ELF-1 (cell line): Measurements from ENCODE around the gene COL24A1.

ENCODE experiments used
- DNase-seq: peaks from one replicate; pipeline ENCODE4 v3.0.0-alpha.2; 2016; ENCODE audit warnings: low read depth, low spot score

Gene COL24A1

DNA sequence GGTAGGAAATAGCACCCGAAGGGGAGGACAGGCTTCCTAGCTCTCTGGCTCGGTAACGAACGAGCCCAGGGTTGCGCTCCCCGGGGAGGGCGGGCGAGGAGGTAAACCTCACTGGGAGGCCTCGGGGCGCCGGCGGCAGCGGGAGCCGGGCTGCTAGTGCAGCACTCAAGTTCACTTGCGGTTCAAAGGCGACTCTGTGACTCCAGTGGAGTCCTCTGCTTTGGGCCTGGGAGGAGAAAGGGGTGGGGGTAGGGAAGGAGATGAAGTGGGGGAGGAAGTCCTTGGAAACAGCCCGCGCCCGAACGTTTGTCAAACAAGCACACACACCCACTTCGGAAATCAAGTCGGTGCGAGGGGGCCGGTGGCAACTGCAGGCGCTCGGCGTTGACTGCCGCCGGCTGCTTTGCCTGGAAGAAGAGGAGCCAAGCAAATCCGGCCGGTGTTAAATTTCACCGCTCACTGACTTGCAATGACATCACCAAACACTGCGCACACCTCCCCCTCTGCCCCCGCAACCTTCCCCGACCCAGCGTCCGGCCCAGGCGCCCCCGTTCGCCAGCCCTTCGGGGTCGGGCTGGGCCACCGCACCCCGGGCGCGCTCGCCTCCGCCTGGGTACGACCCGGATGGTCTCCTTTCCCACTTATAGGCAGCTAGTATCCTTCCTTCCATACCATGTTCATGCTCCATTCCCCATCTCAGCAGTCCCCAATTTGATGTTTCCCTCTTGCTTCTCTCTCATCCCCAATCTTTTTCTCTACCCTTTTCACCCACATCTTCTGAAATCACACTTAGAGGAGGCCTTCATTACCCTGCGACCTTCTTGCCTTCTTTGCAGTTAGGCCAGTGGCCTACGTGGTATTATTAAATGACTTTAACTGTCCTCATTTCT, at the start of gene COL24A1:
TSS of gene COL24A1 (minus strand) at position 207 of the 890 bp plus-strand sequence. CDS start 376 bp downstream, outside the sequence.
- peak; percentile 86 for DNase-seq

DNA sequence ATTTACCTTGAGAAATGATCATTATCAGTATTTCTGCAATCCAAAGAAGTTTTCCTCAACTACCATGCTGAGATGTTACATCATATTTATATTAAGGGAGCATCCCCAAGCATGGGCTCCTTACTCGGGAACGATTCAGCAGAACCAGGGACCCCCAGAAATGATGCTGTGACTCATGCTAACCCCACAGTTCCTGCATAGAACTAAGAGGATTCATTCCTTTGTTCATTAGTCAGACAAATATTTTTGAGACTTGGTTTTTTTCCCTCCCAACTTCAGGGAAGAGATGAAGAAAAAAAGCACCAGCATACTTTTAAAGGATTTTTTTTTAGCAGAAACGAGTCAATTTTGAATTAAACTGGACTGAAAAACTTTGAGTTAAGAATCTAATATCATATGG, 49.2 kb upstream of the COL24A1 start:
- DNase-seq: no peak

DNA sequence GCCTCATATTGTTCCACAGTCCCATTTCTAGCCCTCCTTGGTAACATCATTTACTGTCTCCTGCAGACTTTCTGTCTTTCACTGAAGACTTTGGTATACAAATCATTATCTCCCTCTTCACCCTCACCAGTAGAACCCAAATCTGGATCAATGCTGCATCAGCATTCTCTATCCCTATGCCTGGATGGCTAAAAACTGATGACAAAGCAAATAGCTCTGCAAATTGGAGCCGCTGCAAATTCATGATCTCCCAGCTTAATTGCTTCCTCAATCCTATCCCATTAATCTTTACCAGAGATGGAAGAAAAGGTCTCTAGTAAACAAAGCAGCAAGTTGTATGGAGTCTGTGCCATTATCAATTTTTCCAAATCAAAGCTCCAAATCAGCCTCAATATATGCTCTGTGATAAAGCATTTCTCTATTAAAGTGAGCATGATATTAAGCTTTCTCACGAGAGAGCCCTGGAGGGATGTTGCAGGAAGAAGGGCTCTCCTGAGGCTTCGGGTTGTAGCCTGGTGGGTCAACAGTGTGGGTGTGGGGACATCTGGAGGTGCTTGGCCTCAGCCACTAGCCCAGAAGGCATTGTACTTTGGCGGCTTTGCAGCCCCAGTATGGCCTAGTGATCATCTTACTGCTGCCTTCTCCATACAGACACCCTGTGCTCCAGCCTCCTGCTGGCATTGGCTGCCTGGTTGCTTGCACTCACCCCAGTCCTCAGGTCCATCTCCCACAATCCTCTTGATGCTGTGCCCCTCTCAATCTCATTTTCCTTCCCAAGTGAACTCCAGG, 46.2 kb upstream of the COL24A1 start:
- DNase-seq: no peak

DNA sequence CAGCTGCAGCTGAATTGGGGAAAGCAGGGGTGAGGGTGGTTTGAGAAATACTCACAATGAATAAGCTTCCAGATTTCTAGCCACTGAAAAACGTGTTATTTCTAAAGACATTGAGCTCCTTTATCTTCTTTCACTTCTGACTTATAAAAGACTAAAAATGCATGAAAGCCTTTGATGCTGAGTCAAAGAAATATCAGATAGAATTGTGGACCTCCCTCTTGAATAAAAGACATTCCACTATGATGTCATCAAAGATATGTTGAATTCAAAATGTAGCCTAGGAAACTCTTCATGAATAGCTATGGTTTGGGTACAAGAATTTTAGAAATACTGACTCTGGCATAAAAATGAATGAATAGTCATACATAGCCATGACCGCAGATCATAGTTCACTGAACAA, 44.7 kb upstream of the COL24A1 start:
- DNase-seq: no peak

DNA sequence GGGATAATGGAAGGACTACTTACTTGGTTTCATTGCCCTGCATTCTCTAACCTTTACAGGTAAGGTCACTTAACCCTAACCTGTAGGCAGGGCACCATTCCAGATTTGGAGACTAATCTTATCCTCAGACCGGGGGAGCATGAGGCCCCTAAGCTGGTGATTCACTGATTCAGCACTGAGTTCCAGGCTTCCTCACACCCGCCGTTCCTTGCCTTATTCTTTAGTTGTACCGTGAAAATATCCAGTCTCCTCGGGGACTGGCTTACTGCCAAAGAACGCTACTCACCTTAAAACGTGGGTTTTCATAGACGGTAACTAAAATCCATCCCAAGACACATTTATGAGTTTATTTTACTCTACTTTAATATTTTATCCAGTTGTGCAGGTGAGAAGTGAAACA, 44.3 kb upstream of the COL24A1 start:
- DNase-seq: no peak

DNA sequence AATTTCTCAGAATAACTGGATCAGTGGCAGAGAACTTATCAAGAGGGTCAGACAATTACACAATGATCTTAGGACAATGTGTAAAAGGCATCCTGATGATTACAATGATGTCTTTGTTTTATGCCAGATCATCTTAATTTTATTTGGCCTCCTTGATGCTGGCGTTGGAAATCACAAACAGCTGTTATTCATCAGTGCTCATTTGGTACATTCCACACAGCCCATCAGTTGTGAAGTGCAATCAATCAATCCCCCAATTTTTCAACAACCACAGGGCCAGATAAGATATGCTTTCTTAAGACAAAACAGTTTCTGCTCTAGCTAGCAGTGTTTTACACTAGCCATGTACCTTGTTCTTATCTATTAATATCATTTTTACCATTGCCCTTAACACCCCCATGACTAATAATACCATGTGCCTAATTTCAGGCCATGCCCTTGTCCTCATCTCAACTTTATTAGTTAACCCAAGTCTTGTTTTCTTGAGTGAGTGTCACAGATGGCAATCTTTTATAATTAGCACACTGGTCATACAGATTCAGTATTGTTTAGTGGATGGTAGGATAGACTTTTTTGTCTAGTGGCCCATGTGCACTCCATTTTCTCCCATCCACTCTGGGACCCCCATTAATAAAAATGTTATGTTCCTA, 40.8 kb upstream of the COL24A1 start:
- DNase-seq: no peak

DNA sequence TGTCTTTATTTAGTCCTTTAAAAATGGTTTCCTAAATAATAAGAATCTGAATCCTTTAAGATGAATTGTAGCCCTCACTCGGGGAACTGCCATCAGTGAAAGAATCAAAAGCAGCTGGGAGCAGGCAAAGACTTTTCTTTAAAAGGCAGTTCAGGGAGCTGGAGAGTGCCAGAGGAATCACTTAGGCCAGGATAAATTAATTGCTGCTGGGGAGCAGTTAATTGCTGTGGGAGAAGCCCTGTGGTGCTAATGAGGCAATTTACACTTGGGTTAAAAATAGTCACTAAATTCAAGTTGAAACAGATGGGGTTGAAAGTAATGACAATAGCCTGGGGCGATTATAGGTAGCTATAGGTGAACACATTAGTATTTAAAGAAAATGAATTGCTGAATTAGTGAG, 38.7 kb upstream of the COL24A1 start:
- DNase-seq: peak; percentile 2

DNA sequence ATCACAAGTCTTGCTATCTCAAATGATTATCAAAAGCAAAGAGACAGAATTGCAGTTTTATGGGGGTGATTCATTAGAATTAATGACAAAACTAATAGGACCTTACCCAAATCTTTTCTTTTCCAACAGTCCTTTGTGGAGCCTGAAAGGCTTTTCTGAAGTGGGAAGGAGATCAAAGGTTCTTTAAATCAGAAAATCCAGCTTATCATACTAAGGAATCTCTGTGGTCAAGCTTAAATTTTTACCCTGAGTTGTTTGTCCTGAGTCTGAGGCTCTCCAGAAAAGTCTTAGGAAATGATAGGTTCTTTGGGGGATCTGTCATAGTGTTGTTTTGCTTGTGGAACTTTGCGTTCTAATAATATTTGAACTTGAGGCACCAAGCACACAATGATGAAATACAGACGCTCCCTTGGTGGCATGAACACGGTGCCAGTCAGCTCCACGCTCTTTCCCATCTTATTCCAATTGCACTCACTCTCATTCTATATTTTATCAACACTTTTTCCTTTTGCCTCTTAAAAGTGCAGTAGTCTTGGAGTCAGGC, 38.0 kb upstream of the COL24A1 start:
- DNase-seq: no peak

DNA sequence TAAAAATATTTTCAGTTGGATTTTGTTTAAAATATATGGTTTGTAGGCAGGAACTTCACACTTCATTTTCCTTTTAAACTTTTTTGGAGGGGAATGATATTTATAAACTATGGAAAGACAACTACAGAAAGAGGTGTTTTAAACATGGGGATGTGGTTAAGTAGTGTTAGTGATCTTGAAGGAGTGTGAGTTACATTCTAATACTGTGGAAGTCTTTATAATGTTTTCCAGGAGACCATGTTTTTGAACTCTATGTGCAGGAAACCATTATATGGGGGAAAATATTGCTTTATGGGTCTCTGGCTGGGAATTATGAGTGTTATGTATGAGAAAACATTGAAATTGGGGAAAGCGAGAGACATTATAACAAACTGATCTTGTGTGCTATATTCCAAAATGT, 35.8 kb upstream of the COL24A1 start:
- no peak for DNase-seq

DNA sequence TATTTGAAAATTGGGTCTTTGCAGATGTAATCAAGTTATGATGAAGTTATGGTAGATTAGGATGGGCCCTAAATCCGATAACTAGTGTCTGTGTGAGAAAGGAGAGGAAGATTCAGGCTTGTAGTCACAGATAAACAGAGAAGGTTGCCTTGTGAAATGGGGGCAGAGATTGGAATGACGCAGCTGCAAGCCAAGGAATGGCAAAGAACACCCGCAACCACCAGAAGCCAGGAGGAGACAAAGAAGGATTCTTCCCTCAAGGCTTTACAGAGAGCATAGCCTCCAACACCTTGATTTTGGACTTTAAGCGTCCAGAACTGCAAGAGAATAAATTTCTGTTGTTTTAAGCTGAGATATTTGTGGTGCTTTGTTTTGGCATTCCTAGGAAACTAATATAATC, 35.4 kb upstream of the COL24A1 start:
- peak; percentile 32 for DNase-seq

DNA sequence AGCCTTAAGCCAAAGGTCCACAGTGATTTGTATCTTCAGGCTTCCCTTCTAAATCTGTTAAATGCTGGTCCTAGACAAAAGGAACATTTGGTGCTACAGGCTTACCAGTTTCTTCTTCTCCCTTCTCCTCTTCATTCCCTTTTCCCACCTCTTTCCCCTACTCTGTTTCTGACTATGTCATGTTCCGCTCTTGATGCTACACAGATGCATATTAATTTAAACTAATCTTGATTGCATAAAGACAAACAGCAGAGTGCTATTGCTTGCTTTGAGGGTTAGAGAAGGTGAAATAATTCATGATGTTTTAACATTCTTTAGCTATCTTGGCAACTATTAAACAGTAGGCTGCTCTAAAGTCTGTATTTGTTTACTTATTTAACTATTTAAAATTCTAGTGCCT, 34.3 kb upstream of the COL24A1 start:
- no peak for DNase-seq

DNA sequence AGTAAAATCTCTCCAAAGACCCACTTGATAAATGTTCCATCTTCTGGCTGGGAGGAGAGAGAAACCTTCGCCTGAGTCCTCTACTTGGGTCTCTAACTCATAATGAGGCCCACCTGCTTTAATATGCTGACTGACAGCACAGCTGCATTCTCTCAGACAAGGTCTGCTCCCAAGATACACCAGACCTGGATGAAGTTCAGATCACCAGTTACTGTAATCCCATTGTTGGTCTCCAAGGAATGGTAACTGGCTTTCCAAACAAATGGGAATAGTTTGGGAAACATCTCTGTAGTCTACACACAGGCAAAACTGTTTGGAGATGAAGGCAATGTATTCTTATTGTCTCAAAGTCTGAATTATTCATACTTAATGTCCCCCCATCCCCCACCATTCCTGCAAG, 27.9 kb upstream of the COL24A1 start:
- DNase-seq: no peak

DNA sequence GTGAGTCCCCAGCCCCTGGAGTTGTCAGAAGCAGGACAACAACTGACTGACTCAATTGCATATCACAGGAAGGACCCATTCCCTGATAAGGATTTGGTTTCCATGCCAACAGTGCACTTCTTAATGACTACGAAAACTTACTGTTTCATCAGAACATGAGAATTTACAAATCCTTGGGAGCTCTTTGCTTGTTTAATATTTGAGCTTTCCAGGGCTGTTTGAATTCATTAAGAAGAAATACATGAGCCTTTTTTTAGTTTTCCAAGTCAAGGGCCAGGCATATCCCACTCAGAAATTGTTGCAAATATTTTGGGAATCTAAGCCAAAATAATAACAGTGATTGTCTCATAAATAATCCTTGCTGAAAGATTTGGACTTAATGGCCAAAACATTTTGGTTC, 27.2 kb upstream of the COL24A1 start:
- DNase-seq: no peak

DNA sequence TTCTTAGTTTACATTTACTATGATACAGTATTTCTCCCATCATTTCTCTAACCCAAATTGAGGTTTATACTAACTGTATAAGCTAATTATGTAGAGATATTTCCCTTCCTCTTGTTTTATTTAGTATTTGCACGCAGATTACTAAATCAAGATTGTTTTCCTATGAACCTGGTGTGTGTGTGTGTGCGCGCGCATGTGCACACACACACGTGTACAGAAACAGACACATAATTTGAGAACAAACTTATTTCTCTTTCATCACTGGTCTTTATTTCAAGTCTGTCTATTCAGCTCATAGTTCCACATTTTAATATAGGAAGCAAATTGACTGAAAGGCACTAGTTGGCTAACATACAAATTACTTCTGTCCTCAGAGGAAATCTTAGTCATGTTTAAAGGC, 19.7 kb upstream of the COL24A1 start:
- DNase-seq: no peak

DNA sequence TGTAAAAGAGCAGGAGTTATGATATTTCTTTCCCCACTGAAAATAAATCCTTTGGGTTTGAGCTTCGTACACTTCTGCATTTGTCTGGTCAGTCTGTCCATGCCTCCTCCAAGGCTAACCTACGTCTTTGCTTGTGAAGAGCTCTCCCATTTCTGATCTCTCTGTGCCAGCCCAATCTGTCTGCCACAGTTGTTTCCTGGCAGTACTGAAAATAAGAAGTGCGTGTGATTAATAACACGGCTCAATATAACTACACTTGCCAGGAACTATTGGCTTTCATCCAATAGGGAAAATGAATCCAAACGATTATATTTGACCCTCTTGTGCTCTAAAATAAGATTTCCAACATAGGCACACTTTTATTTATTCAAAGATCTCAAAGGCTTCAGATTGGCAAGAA, 19.2 kb upstream of the COL24A1 start:
- no peak for DNase-seq

DNA sequence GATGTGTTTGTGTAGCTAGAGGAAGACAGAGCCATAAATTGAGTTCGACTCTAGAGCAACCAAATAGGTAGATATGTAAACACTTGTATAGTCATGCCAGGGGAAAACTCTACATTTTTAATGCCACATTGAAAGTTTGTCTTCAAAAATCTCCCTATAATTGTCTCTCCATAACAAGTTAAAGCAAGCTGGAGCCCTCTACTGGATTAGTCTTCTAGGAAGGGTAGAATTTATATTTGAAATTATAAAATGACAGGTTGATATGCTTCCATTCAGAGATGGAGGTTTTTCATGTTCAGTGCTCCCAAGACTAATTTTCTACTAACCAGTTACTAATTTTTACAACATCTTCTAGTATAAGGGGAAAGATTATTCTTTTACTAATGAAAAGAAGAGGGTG, 13.1 kb upstream of the COL24A1 start:
- no peak for DNase-seq

DNA sequence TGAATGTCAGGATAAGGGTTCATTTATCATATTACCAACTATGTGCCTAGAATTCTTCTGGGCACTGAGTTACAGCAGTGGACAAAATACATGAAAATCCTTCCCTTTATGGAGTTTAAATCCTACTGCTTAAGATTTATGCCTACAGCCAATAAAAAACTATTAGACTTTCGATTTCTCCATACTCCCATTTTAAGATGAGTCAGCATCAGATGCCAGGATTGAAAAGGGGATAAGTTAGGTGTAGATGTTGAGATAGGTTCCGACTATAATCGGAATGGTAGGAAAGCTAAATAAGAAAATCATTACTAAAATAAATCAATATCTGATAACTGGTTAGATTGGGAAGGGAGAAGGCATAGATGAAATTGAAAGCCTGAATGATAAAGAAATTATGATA, 3.2 kb upstream of the COL24A1 start:
- DNase-seq: no peak

DNA sequence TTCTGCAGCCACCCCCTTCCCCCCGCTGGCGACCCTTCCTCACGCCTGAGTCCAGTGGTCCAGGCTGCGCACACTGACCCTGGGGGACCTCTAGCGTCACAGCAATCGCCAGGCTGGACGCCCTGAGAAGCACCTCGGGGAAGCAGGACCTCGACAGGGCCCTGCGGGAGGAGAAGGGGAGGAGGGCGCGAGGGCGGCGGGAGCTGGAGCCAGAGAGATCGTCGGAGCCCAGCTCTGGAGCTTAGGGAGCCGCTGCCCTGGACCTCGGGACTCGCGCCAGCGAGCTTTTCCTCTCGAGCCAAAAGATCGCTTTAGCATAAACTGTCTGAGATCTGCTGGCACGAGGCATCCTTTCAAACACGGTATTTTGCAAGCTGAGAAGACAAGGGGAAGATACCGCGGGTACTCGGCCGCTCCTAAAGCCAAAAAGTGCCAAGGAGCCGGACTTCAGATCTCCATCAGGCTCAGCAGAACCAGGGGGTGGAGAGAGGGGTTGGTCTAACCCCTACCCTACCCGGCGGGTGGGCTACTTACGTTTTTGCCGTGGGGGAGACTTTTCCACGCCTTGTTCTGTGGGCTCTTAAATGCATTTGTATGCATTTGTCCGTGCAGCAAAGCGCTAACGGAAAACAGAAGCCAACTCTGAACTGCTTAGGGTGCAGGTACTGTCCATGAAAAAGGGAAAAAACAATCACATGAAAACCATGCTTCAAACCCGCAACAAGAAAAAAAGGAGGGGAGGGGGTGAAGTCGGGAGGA, 586 bp downstream of the COL24A1 start:
- peak; percentile 44 for DNase-seq

DNA sequence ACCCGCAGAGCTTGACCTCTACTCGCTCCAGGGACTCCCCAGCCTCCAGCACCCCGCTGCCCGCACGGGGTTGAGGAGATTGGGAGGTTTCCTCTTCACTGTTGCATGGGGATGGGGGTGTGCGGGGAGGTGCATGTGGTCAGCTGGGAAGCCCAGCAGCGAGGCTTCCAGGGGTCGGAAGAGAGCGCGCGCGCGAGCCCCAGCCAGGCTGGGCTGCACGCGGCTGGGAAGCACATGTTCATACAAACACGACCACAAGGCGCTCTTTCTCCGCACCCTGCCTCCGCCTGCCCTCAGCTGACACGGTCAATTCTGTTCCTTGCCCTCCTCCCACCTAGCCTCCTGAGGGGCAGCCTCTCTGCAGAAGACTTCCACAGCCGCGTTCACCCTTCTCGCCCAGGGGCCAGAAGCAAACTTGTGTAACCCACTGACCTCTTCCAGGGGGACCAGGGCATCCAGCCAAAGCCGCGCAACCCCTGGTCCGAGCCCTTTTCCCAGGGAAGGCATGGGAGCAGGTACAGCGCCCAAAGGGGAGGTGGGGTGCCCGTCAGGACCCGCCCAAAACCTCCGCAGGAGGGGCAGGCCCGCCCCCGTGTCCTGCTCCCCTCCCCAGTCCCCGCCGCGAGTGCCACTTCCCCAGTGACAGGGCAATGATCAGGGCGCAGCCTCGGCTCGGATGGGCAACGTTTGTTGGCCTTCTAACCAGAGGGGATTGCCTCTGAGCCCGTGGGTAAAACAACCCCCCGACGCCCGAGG, 1.3 kb downstream of the COL24A1 start:
- peak; percentile 63 for DNase-seq

DNA sequence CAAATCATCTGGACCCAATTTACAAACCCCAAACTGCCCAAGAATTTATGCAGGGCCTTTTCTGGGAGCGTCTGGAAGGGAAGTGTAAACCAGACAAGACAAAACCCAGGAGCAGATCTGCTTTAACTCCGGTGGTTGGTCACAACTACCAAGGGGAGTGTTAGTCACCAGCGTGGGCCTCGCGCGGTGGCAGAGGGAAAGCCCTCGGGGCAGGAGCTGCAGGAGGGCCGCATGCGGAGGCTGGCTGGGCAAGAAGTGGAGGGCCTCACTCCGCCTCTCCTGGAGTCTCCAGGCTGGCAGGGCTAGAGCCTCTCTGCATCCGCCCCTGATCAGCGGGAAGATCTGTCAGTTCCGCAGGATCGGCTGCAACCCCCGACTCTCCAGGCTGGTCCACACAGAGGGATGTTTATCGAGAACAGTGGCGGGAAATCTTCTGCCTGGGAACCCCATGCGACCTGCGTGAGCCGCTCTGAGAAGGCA, 2.0 kb downstream of the COL24A1 start:
- DNase-seq: peak; percentile 62
